ENCODE measurements around the gene ATP2C1.

Gene ATP2C1

GRCh38 chr3:131007256-131007655, 113.4 kb downstream of the ATP2C1 start:
- ChIA-PET POLR2A (no interaction called here), CTCF (interaction anchor here (1.7 kb wide), 1 partner anchor 12 kb away, joined by 6 read pairs; no protein-coding TSS in a partner anchor)
- no peaks in the 10 kb centered on the region for H3K9me3 ChIP-seq (ENCODE audit: control extremely low read depth in 1 of 5, control insufficient read depth in 4 of 5, insufficient read depth in 2 of 5, low read depth in 1 of 5, low read length in 4 of 5)
- no peak overlapping the region for H3K4me3 ChIP-seq (ENCODE audit: control insufficient read depth in 1 of 7, extremely low read depth in 1 of 7, insufficient read depth in 4 of 7, low read depth in 2 of 7, low read length in 6 of 7)
- DNase-seq = no peak
- 90% methylated on average over 2 of the region's 2 CpGs for WGBS (ENCODE audit: insufficient coverage)
- peaks cover 29 to 70% (median 52%) of the 10 kb centered on the region in 4 experiments for H3K36me3 ChIP-seq (ENCODE audit: control insufficient read depth in 4 of 4, insufficient read depth in 4 of 4, low read length in 3 of 4)
- no peak overlapping the region for H3K27ac ChIP-seq (ENCODE audit: insufficient read depth in 1 of 2, low read depth in 1 of 2, low read length in 2 of 2, poor library complexity in 1 of 2, severe bottlenecking in 2 of 2)
- no peaks in the 10 kb centered on the region for H3K4me1 ChIP-seq (ENCODE audit: control extremely low read depth in 1 of 4, control insufficient read depth in 4 of 4, insufficient read depth in 4 of 4, low read length in 3 of 4)
- no peaks in the 10 kb centered on the region for H3K27me3 ChIP-seq (replicated peaks in 2 of 5; ENCODE audit: control insufficient read depth in 4 of 5, insufficient read depth in 5 of 5, low read length in 4 of 5)

- Histone ChIP-seq H3K9me3 (ENCODE audit: control extremely low read depth in 1 of 5, control insufficient read depth in 4 of 5, insufficient read depth in 2 of 5, low read depth in 1 of 5, low read length in 4 of 5) (no peaks in the 10 kb centered on the region), H3K4me1 (ENCODE audit: control extremely low read depth in 1 of 4, control insufficient read depth in 4 of 4, insufficient read depth in 4 of 4, low read length in 3 of 4) (no peaks in the 10 kb centered on the region), H3K36me3 (ENCODE audit: control insufficient read depth in 4 of 4, insufficient read depth in 4 of 4, low read length in 3 of 4) (peaks cover 27 to 73% (median 49%) of the 10 kb centered on the region in 4 experiments), H3K27me3 (replicated peaks in 2 of 5; ENCODE audit: control insufficient read depth in 4 of 5, insufficient read depth in 5 of 5, low read length in 4 of 5) (no peaks in the 10 kb centered on the region), H3K27ac (ENCODE audit: insufficient read depth in 1 of 2, low read depth in 1 of 2, low read length in 2 of 2, poor library complexity in 1 of 2, severe bottlenecking in 2 of 2) (no peak overlapping the region), H3K4me3 (ENCODE audit: control insufficient read depth in 1 of 7, extremely low read depth in 1 of 7, insufficient read depth in 4 of 7, low read depth in 2 of 7, low read length in 6 of 7) (no peak overlapping the region)
- WGBS (ENCODE audit: insufficient coverage) = no CpG with 5 or more reads among the region's 2 CpGs
- POLR2A ChIA-PET = no interaction called here
- no peak for DNase-seq
- CTCF ChIA-PET = no interaction called here
Measured at GRCh38 chr3:131007782-131008181, 113.9 kb downstream of the ATP2C1 start.

- Histone ChIP-seq H3K4me1 (ENCODE audit: control extremely low read depth in 1 of 4, control insufficient read depth in 4 of 4, insufficient read depth in 4 of 4, low read length in 3 of 4) (no peaks in the 10 kb centered on the region), H3K4me3 (ENCODE audit: control insufficient read depth in 1 of 7, extremely low read depth in 1 of 7, insufficient read depth in 4 of 7, low read depth in 2 of 7, low read length in 6 of 7) (no peak overlapping the region), H3K36me3 (ENCODE audit: control insufficient read depth in 4 of 4, insufficient read depth in 4 of 4, low read length in 3 of 4) (peaks cover 30 to 75% (median 48%) of the 10 kb centered on the region in 4 experiments), H3K9me3 (ENCODE audit: control extremely low read depth in 1 of 5, control insufficient read depth in 4 of 5, insufficient read depth in 2 of 5, low read depth in 1 of 5, low read length in 4 of 5) (no peaks in the 10 kb centered on the region), H3K27ac (ENCODE audit: insufficient read depth in 1 of 2, low read depth in 1 of 2, low read length in 2 of 2, poor library complexity in 1 of 2, severe bottlenecking in 2 of 2) (no peak overlapping the region), H3K27me3 (replicated peaks in 2 of 5; ENCODE audit: control insufficient read depth in 4 of 5, insufficient read depth in 5 of 5, low read length in 4 of 5) (no peaks in the 10 kb centered on the region)
- no CpG with 5 or more reads among the region's 1 CpG for WGBS (ENCODE audit: insufficient coverage)
- ChIA-PET POLR2A (no interaction called here), CTCF (interaction anchor here (1.8 kb wide), 1 partner anchor 11 kb away, joined by 9 read pairs; no protein-coding TSS in a partner anchor)
- DNase-seq = no peak
Measured at GRCh38 chr3:131008326-131008725, 114.4 kb downstream of the ATP2C1 start.

GRCh38 chr3:131009698-131010097, 115.8 kb downstream of the ATP2C1 start:
- Histone ChIP-seq H3K27me3 (replicated peaks in 2 of 5; ENCODE audit: control insufficient read depth in 4 of 5, insufficient read depth in 5 of 5, low read length in 4 of 5) (no peaks in the 10 kb centered on the region), H3K9me3 (ENCODE audit: control extremely low read depth in 1 of 5, control insufficient read depth in 4 of 5, insufficient read depth in 2 of 5, low read depth in 1 of 5, low read length in 4 of 5) (no peaks in the 10 kb centered on the region), H3K4me3 (ENCODE audit: control insufficient read depth in 1 of 7, extremely low read depth in 1 of 7, insufficient read depth in 4 of 7, low read depth in 2 of 7, low read length in 6 of 7) (no peak overlapping the region), H3K36me3 (ENCODE audit: control insufficient read depth in 4 of 4, insufficient read depth in 4 of 4, low read length in 3 of 4) (peaks cover 33 to 78% (median 48%) of the 10 kb centered on the region in 4 experiments), H3K27ac (ENCODE audit: insufficient read depth in 1 of 2, low read depth in 1 of 2, low read length in 2 of 2, poor library complexity in 1 of 2, severe bottlenecking in 2 of 2) (no peak overlapping the region), H3K4me1 (ENCODE audit: control extremely low read depth in 1 of 4, control insufficient read depth in 4 of 4, insufficient read depth in 4 of 4, low read length in 3 of 4) (no peaks in the 10 kb centered on the region)
- no peak for DNase-seq
- no CpG with 5 or more reads among the region's 1 CpG for WGBS (ENCODE audit: insufficient coverage)
- POLR2A ChIA-PET = interaction anchor here (1.0 kb wide), 1 partner anchor 10 kb away, joined by 4 read pairs; no protein-coding TSS in a partner anchor
- CTCF ChIA-PET = interaction anchor here (1.8 kb wide), 1 partner anchor 9 kb away, joined by 9 read pairs; no protein-coding TSS in a partner anchor

- ChIA-PET CTCF (interaction anchor here (1.9 to 3.4 kb wide), 2 partner anchors 10 to 15 kb away, joined by 6 to 9 read pairs; no protein-coding TSS in a partner anchor), POLR2A (no interaction called here)
- no peaks in the 10 kb centered on the region for H3K27me3 ChIP-seq (replicated peaks in 2 of 5; ENCODE audit: control insufficient read depth in 4 of 5, insufficient read depth in 5 of 5, low read length in 4 of 5)
- H3K4me3 ChIP-seq (ENCODE audit: control insufficient read depth in 1 of 7, extremely low read depth in 1 of 7, insufficient read depth in 4 of 7, low read depth in 2 of 7, low read length in 6 of 7) = no peak overlapping the region
- H3K9me3 ChIP-seq (ENCODE audit: control extremely low read depth in 1 of 5, control insufficient read depth in 4 of 5, insufficient read depth in 2 of 5, low read depth in 1 of 5, low read length in 4 of 5) = no peaks in the 10 kb centered on the region
- H3K27ac ChIP-seq (ENCODE audit: insufficient read depth in 1 of 2, low read depth in 1 of 2, low read length in 2 of 2, poor library complexity in 1 of 2, severe bottlenecking in 2 of 2) = no peak overlapping the region
- H3K4me1 ChIP-seq (ENCODE audit: control extremely low read depth in 1 of 4, control insufficient read depth in 4 of 4, insufficient read depth in 4 of 4, low read length in 3 of 4) = peaks cover 0 to 8% (median 3%) of the 10 kb centered on the region in 4 experiments
- WGBS (ENCODE audit: insufficient coverage) = 100% methylated on average over 1 of the region's 3 CpGs
- H3K36me3 ChIP-seq (ENCODE audit: control insufficient read depth in 4 of 4, insufficient read depth in 4 of 4, low read length in 3 of 4) = peaks cover 24 to 50% (median 39%) of the 10 kb centered on the region in 4 experiments
- no peak for DNase-seq
Measured at GRCh38 chr3:131018970-131019369, 125.1 kb downstream of the ATP2C1 start.

- peak; percentile 67 to 90 (median 87) for DNase-seq
- peaks cover 0 to 10% (median 4%) of the 10 kb centered on the region in 4 experiments for H3K4me1 ChIP-seq (ENCODE audit: control extremely low read depth in 1 of 4, control insufficient read depth in 4 of 4, insufficient read depth in 4 of 4, low read length in 3 of 4)
- no peak overlapping the region for H3K27ac ChIP-seq (ENCODE audit: insufficient read depth in 1 of 2, low read depth in 1 of 2, low read length in 2 of 2, poor library complexity in 1 of 2, severe bottlenecking in 2 of 2)
- peak overlapping the region in 3 of 7 experiments; percentile 9 to 26 (median 13) for H3K4me3 ChIP-seq (ENCODE audit: control insufficient read depth in 1 of 7, extremely low read depth in 1 of 7, insufficient read depth in 4 of 7, low read depth in 2 of 7, low read length in 6 of 7)
- CTCF ChIA-PET = interaction anchor here (0.8 to 3.4 kb wide), 5 partner anchors 11 to 319 kb away, joined by 3 to 9 read pairs (median 4); no protein-coding TSS in a partner anchor
- 0% methylated on average over 3 of the region's 5 CpGs for WGBS (ENCODE audit: insufficient coverage)
- peaks cover 21 to 50% (median 33%) of the 10 kb centered on the region in 4 experiments for H3K36me3 ChIP-seq (ENCODE audit: control insufficient read depth in 4 of 4, insufficient read depth in 4 of 4, low read length in 3 of 4)
- H3K9me3 ChIP-seq (ENCODE audit: control extremely low read depth in 1 of 5, control insufficient read depth in 4 of 5, insufficient read depth in 2 of 5, low read depth in 1 of 5, low read length in 4 of 5) = no peaks in the 10 kb centered on the region
- H3K27me3 ChIP-seq (replicated peaks in 2 of 5; ENCODE audit: control insufficient read depth in 4 of 5, insufficient read depth in 5 of 5, low read length in 4 of 5) = no peaks in the 10 kb centered on the region
- POLR2A ChIA-PET = interaction anchor here (0.8 kb wide), 1 partner anchor 11 kb away, joined by 4 read pairs; no protein-coding TSS in a partner anchor
Measured at GRCh38 chr3:131020122-131020693, 126.3 kb downstream of the ATP2C1 start.

GRCh38 chr3:131025539-131025938, 131.7 kb downstream of the ATP2C1 start:
- peaks cover 7 to 24% (median 19%) of the 10 kb centered on the region in 4 experiments for H3K4me1 ChIP-seq (ENCODE audit: control extremely low read depth in 1 of 4, control insufficient read depth in 4 of 4, insufficient read depth in 4 of 4, low read length in 3 of 4)
- ChIA-PET CTCF (interaction anchor here (1.2 to 2.6 kb wide), 2 partner anchors 12 to 16 kb away, joined by 3 to 7 read pairs; no protein-coding TSS in a partner anchor), POLR2A (no interaction called here)
- H3K27ac ChIP-seq (ENCODE audit: insufficient read depth in 1 of 2, low read depth in 1 of 2, low read length in 2 of 2, poor library complexity in 1 of 2, severe bottlenecking in 2 of 2) = no peak overlapping the region
- no peaks in the 10 kb centered on the region for H3K9me3 ChIP-seq (ENCODE audit: control extremely low read depth in 1 of 5, control insufficient read depth in 4 of 5, insufficient read depth in 2 of 5, low read depth in 1 of 5, low read length in 4 of 5)
- H3K27me3 ChIP-seq (replicated peaks in 2 of 5; ENCODE audit: control insufficient read depth in 4 of 5, insufficient read depth in 5 of 5, low read length in 4 of 5) = no peaks in the 10 kb centered on the region
- no CpG with 5 or more reads among the region's 1 CpG for WGBS (ENCODE audit: insufficient coverage)
- peaks cover 8 to 17% (median 10%) of the 10 kb centered on the region in 4 experiments for H3K36me3 ChIP-seq (ENCODE audit: control insufficient read depth in 4 of 4, insufficient read depth in 4 of 4, low read length in 3 of 4)
- peak overlapping the region in 5 of 7 experiments; percentile 89 to 97 (median 93) for H3K4me3 ChIP-seq (ENCODE audit: control insufficient read depth in 1 of 7, extremely low read depth in 1 of 7, insufficient read depth in 4 of 7, low read depth in 2 of 7, low read length in 6 of 7)
- no peak for DNase-seq
